Cardiac septum (tissue), 1 donor: ENCODE data around the gene PPP1R16B. TPM values are rescaled to one million over a fixed set of nuclear protein-coding genes. Genes with fewer than 3 reads are reported as not detected.

Experiments
- DNase-seq: peaks from one replicate; pipeline ENCODE4 v3.0.0-alpha.2; 2020; ENCODE audit warnings: low spot score
- intact Hi-C: fragments of 100-400 bp; cut with DNase I; formaldehyde crosslinking; loops from one replicate; pipeline ENCODE4 v1.14.0; 2022
- total RNA-seq: library from RNA; stranded (reverse); fragmentation: NEBNext Ultra II Directional; extraction: Animal tissue kit (Norgen Biotek cat#: 25700); gene quantifications from one replicate; pipeline ENCODE4 v1.2.1, GENCODE V29; 2021
- donor health status: DM: no; HTN: no; CAD: no.

PPP1R16B gene
- total RNA-seq, 1 donor from 2014 or later, result 1.7 TPM

DNA sequence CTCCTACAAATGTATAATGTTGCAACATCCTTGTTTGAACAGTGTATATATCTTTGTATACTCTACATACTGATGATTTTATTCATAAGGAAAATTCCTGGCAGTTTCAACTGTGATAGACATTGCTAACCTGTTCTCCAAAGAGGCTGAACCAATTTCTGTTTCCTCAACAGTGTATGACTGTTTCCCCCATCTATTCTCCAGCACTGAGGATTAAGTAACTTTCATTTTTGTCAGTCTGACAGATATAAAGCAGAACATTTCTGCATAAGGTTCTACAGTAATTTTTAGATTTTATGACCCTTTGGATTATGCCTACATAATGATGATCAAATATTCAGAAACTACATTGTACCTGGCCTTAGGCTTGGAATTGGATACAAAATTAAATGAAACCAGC lies 9.9 kb downstream of the PPP1R16B start:
- no peak for DNase-seq
- intact Hi-C loops, result no loop called here

DNA sequence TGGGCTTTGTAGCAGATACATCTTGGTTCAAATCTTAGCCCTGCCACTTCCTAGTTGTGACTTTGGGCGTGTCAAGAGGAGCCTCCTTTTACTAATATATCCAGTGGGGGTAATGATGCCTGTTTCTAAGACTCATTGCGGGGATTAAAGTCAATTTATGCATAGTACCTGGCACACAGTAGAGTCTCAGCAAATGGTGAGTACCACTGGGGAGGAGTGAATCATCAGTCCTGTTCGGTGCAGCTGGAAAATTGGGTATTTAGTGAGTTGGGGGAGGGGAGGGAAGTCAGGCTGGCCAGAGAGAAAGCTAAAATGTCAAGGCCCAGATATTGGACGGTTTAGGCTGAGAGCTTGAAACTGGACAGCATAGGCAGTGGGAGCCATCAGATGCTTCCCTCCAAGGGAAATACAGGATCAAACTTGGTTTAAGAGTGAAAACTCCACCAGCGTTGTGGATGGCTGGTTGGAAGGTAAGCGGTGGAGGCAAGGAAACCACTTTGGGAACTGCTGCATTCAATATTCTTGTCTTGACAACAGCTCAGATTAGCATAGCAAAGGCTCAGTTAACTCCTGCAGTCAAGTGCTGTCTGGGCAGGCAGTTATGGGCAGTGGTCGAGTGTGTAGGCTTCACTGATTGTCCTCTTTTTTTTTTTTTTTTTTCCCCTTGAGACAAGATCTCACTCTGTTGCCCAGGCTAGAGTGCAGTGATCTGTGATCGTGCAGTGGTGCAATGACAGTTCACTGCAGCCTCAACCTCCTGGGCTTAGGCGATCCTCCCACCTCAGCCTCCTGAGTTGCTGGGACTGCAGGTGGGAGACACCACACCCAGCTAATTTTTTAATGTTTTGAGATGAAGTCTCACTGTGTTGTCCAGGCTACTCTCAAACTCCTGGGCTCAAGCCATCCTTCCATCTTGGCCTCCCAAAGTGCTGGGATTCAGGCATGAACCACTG lies 12.9 kb downstream of the PPP1R16B start:
- intact Hi-C loops, result no loop called here
- DNase-seq, result no peak

DNA sequence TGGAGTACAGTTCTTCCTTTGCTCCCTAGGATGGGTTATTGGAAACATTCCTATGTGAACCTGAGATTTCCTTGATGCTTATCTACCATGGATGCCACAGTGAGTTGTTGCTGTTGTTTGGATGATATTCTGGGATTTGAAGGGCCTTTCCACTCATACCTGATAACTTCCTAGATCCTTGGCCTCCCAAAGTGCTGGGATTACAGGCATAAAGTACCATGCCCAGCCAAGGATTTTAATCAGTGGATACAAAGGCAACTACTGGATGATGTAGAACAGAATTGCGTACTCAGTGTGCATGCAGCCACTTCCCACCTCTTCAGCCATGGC lies 20.0 kb downstream of the PPP1R16B start:
- intact Hi-C loops, result no loop called here
- no peak for DNase-seq

DNA sequence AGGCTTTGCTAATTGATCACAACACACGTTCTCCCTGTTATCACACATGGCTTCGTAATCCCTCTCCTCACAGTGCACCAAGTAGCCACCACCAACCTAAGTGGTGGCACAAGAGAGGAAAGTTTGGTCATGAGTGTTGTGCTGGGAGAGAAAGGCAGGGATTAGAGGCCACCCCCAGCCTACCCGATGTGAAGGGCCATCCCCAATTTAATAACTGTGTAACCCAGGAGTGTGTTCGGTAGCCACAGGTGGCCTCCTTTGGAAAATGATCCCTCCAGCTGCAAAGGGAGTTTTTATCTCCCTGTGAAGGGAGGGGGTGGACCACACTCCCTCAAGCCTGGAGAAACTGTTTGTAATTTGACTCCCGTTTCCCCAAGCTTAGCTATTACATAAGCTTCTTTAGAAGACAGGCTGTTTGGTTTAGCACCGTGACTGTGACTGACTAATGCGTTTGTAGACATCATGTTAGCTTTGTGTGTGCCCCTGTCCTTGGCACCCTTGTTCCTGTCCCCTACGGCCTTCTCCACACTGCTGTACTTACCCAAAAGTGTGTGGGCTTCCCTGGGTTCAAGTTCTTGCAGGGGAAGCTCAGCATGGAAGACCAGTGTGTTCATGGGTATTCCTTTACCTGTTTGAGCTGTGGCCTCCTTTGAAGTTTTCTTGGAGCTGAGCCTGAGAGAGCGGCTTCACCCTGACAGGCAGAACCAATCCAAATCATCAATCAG lies 20.6 kb downstream of the PPP1R16B start:
- intact Hi-C loops, result no loop called here
- no peak for DNase-seq

DNA sequence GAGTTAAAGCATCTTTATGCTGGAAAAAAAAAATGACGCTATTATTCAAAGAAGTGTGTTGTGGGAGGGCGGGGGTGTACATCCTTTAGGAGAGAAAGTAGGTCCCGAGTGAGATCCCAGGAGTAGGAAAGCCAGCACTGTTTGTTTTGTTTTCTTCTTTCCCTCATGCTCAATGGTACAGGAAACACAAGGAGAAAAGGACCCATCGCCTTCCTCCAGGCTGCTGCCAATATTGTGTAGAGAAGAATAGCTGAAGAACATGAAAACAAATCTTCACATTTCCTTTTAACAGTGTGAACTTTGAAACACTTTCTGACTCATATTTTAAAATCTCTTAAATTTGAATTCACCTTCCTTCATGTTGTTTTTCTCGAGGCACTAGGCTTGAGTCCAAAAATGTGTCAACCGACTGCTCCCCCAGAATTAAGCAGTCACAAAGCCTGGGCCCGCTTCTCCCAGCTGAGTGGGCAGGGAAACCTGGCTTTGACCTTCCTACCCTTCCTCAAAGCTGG lies 22.3 kb downstream of the PPP1R16B start:
- intact Hi-C loops, result no loop called here
- DNase-seq, result no peak

DNA sequence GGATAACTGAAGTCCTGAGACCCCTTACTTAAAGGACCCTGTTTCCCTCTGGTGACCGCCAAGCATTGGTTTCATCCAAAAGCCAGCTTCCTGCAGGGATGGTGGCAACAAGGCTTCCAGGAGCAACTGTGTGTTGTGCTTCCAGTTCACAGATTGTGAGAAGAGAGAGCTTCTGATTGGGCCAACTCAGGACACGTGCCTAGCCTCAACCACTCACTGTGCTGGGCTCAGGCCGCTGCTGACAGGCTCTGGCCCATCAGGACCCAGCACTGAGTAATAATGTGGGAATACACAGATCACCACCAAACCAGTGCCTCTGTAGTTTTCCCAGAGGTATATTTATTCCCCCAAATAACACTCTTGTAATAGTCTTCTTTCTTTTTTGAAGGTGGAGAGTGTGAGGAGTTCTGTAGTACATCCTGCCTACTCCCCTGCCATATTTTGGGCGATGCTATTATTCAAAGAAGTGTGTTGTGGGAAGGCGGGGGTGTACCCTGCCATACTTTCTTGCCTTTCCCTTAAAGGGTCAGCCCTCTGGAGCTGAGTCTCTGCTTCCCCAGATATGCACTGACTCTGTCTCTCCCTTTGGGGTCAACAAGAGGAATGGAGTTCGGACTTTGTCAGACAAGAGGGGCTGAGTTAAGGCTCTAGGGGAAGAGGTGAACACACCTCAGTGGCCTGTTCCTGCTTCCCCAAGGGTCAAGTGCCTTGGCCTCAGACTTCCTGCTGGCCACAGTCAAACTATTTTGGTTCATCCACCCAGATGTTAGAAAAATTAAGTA lies 23.2 kb downstream of the PPP1R16B start:
- intact Hi-C loops, result no loop called here
- DNase-seq, result no peak

DNA sequence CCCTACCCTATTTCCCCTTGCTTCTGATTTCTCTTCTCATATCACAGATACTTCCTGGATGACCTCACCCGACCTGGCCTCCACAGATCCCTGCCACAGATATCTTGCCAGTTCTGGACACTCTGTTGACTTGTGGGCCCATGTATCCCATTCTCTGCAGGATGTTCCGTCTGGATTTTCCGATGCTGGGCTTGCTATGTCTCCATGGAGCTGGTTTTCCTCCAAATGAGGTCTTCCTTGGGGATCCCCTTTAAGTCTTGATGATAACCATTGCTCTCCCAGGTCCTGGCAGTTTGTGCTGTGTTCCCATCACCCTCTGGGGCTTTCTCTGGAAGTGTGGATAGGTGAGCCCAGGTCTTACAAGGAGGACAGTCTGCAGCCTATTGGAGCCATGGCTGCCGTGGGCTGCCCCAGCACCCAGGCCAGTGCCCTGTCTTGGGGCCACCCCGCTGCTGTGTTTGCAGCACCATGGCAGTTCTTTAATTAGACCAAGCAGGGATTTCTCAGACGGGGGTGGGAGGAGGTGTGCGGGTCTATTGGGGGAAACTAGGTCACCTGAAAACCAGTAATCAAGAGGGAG lies 23.9 kb downstream of the PPP1R16B start:
- no peak for DNase-seq
- intact Hi-C loops, result no loop called here

DNA sequence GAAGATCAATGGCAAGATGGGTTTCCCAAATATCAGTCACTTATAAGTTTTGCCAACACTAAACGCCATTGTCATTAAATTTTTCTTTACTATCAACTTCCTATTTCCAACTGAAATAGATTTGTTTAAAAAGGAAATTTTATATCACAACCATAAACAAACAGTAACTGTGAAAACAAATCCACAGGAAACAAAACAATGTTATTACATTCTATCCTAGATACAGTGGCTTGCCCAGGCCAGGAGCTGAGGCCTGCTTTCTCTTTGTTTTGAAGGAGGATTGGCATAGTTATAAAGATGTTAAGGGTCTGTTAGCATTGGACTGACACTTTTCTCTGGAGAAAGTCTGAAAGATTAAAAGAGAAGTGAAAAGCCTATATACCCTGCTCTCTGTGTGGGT lies 24.9 kb downstream of the PPP1R16B start:
- no peak for DNase-seq
- intact Hi-C loops, result no loop called here

DNA sequence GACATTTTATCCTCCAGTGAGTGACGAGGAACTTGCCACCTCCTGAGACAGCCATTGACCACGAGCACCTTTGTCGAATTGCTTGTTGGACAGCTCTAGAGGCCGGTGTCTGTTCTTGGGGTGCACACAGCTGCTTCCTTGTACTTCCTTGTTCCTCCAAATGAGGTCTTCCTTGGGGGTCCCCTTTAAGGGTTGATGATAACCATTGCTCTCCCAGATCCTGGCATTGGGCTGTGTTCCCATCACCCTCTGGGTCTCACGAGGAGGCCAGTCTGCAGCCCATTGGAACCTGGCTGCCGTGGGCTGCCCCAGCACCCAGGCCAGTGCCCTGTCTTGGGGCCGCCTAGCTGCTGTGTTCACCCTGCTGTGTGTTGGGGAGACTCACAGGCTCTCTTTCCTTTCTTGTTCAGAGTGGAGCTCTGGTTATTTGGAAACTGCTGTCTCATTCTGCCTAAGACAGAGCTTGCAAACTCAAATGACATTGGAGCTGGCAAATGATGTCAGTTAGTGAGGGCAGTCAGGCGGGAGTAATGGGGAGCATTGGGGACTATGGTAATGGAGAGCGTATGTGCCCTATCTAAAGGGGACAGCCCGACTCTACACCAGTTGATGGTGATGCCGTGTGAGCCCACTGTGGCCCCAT lies 25.7 kb downstream of the PPP1R16B start:
- no peak for DNase-seq
- intact Hi-C loops, result no loop called here

DNA sequence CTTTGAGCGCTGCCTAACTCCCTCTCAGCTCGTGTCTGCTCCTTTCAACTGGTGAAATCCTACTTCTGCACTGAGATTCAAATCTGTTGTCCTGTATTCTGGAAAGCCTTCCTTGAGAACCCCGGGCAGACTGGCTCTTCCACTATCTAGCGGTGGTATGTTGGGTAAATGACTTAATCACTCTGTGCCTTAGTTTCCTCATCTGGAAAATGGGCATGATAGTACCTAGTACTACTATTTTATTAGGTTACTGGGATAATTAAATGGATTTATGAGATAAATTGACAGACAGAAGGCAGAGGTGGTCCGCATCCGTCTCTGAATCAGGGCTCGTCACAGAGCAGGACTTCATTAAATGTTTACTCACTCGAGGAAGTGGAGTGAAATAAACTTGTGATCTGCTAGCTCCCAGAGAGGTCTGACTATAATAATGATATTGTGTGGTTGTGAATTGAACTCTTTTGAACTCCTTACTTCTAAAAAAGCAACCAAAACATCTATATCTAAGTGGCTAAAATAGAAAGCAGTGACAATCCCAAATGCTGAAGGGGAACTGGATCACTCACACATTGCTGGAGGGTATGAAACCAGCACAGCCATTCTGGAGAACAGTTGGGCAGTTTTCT lies 26.6 kb downstream of the PPP1R16B start:
- intact Hi-C loops, result no loop called here
- no peak for DNase-seq

DNA sequence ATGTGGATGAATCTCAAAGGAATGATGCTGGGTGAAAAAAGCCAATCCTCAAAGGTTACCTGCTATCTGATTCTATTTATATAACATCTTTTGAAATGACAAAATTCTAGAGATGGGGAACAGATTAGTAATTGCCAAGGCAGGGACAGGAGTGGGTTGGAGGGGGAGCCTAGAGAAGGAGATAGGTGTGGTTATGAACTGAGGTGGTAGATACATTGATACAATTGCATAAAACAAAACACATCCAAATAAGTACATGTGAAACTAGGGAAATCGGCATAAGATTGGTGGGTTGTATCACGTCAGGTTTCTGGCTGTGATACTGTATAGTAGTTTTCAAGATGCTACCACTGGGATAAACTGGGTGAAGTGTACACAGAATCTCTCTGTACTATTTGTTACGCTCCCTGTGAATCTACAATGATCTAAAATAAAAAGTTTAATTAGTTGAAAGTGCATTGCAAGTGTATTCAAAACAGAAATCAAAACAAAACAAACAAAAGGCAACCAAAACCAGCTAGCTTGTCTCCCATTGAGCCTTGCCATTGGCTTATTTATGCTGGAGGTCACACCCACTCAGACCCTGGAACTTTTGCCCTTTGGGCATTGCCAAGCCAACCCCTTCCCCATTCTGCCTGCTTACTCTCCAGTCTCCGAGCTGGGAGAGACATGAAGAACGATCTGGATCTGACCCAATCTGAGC lies 27.8 kb downstream of the PPP1R16B start:
- intact Hi-C loops, result no loop called here

DNA sequence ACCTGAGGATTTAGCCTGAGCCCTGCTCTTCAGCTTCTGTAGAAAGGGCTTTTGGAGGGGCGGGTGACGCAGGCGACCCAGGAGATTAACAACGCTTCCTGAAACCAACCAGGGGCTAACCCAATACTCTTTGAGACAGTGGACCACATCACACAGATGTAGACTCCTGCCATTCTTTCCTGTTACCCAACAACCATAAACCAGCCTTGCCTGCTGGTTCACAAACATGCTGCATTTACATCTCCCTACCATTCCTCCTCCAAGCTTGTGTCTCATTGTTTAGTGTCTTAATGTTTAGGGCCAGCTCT lies 28.3 kb downstream of the PPP1R16B start:
- DNase-seq, result no peak
- intact Hi-C loops, result no loop called here

More for the DNA sequence above, 27.8 kb downstream of the PPP1R16B start:
- no peak for DNase-seq

DNA sequence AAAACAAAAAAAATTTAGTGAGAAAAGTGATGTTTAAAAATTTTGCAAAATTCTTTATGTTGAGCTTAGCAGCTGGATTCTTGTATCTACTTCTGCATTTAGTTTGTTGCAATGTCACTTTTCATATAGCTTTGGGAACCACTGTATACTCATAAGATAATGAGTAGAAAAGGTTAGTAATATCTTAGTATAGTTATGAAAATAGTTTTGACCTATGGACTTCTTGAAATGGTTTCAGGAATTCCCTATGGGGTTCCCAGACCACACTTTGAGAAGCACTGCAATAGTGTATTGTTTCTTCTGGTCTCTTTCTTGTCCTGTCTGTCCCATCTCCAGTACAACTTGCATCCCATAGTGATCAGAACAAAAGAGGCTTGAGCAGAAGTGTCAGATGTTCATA lies 29.4 kb downstream of the PPP1R16B start:
- DNase-seq, result no peak
- intact Hi-C loops, result no loop called here

DNA sequence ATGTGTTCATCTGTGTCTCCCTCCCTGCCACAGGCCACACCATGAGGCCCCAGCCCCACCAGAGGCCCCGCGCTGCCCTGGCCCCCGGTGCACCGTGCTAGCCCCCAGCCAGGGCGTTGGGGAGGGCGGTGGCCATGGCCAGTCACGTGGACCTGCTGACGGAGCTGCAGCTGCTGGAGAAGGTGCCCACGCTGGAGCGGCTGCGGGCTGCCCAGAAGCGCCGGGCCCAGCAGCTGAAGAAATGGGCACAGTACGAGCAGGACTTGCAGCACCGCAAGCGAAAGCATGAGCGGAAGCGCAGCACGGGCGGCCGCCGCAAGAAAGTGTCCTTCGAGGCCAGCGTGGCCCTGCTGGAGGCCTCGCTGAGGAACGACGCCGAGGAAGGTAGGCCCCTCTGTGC lies 30.3 kb downstream of the PPP1R16B start:
- intact Hi-C loops, result no loop called here

DNA sequence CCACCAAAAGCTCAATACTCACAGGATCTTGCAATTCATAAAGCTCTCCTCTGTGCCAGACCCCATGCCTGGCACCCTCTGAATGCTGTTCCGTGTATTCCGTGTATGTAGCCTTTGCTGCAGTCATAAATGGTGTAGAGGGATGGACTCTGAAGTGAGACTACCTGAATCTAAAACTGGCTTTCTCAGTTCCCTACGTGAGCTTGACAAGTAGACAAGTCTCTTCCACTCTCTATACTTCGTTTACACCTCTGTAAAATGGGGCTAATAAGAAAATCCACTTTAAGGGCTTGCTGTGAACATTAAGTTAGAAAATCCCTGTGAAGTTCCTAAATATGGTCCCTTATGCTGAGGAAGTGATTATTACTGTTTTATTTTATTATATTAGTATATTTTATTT lies 31.5 kb downstream of the PPP1R16B start:
- intact Hi-C loops, result no loop called here

More for the DNA sequence above, 30.3 kb downstream of the PPP1R16B start:
- no peak for DNase-seq

DNA sequence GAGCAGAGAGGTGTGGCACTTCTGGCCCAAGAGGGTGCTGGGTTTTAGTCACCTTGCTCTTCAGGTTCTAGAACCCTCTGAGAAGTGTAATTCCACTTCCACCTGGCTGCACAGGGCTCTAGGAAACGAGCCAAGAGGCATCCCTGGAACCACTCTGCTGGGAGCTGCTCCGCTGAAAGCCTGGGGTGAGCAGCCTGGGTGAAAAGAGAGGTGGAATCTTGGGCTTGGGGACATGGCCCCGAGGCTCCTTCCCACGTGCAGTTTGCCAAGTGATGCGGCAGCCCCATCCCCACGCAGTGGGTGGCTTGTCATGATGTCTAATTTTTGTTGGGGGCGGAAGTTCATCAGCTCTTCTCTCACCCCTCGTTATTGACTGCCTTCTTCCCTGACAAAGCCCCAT lies 32.8 kb downstream of the PPP1R16B start:
- intact Hi-C loops, result no loop called here
- DNase-seq, result no peak

More for the DNA sequence above, 31.5 kb downstream of the PPP1R16B start:
- no peak for DNase-seq

DNA sequence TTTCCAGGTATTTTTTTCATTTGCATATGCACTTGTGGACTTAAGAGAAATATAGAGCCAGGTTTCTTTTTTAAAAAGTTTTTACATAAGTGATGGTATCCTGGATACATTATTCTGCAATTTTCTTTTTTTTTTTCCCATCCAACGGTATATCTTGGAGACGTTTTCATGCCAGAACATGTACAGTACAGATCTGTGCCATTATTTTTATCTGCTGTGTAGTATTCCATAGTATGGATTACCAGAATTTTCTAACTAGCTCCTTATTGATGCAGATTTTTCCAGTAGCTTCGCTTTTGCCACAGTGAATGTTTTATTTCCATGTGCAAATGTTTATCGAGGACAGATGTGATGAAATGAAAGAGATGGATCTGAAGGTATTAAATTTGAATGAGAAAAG lies 34.1 kb downstream of the PPP1R16B start:
- no peak for DNase-seq
- intact Hi-C loops, result no loop called here
